Amniotic stem cell (primary cell): ENCODE measurements around the gene RPS6KC1.
"Not testable (repeated sequence)": the region's sequence is repeated elsewhere in the genome, so short reads cannot be mapped to it uniquely, and the experiment has no call there.

ENCODE experiments used
- DNase-seq: peaks from one replicate; lab custom pipeline; 2025; lab: John Stamatoyannopoulos, UW

RPS6KC1 gene

GRCh38 chr1:213286235-213286634 is 235.2 kb downstream of the RPS6KC1 start:
- DNase-seq: no peak

GRCh38 chr1:213287987-213288386 is 236.9 kb downstream of the RPS6KC1 start:
- no peak for DNase-seq

DNA sequence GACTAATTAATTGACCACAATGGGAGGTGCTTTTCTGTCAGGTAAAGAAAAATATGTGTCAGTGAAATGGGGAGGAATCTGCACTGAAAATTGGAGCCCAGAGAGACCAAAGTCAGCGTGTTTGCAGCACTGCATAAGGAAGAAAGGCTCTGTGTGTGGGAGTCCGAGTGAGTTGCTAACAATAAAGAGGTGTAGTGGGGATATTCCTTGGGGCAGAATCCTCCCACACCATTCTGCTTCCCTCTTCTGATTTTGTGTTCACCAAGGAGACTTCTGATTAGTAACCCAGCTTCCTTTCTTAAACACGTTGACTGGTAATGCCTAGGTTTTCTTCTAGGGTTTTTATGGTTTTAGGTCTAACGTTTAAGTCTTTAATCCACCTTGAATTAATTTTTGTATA is 240.5 kb downstream of the RPS6KC1 start:
- DNase-seq: no peak

DNA sequence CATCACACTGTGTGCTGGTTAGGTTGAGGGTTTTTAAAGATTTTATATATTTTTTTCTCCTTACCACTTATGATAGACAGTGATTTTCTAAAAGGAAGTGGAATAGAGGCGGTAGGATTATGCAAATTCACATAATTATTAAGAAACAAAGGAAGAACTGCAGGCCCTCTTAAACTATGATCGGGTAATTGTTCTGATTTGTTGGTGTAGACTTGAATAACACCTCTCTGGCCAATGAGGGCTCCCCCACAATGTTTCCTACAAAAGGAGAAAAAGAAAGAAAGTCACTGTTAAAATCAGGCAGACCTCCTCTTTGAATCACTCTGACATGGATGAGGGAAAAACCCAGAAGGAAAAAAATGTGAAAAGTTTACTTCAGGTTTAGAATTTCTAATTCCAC is 241.6 kb downstream of the RPS6KC1 start:
- no peak for DNase-seq

GRCh38 chr1:213295860-213296259 is 244.8 kb downstream of the RPS6KC1 start:
- DNase-seq: no peak

DNA sequence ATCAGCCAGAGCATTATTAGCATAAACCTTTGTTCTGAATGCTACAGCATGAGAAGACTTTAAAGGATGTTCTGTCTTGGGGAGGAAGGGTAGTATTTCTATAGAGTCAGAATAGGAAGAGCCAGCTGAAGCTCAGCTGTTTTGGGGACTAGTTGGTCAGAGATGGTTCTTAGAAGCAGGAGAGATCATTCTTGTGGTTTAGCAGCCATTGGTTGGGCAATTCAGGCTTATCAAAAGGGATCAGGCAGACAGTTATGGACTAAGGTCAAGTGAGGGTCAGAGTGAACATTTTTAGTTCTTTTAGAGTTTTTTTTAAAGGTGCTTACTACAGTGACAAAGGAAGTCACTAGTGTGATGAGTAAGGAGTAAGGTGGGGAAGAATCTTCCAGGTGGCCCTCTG is 245.5 kb downstream of the RPS6KC1 start:
- no peak for DNase-seq

GRCh38 chr1:213297021-213297420 is 246.0 kb downstream of the RPS6KC1 start:
- no peak for DNase-seq

- no peak for DNase-seq
These were observed 249.4 kb downstream of the RPS6KC1 start for GRCh38 chr1:213300433-213300832.

GRCh38 chr1:213301524-213301923 is 250.5 kb downstream of the RPS6KC1 start:
- DNase-seq: not testable (repeated sequence)

DNA sequence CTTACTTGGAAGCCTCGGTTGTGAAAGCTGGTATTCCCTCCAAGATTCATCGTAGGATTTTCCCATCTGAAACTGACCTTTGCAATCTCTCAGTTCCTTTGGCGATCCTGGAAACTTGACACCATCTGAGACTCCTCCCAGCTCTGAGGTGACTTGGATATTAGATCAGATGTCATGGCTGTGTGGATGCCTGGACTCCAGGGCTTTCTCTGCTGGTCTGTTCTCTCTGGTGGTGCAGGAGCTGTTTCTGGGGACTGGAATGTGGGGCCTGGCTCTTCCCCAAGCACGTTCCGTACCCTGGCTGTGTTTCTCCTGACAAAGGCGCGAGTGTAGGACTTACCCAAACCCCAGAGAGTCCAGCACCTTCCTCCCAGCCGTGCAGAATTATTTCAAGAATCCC is 252.2 kb downstream of the RPS6KC1 start:
- no peak for DNase-seq

DNA sequence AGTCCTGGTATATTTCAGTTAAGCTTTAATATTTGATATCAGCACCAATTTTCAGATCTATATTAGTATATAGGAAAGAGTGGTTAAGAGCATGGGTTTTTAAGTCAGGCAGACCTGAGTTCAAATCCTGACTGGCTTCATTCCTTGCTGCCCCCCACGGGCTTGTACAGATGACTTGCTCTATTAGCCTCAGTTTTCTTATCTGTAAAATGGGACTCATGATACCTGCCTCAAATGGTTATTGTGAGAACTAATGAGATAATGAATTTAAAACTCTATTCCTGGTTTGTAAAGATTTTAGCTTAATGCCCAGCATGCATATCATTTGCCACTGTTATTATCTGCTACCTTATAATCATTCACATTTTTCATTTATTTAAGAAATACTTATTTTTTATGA is 264.5 kb downstream of the RPS6KC1 start:
- DNase-seq: no peak

DNA sequence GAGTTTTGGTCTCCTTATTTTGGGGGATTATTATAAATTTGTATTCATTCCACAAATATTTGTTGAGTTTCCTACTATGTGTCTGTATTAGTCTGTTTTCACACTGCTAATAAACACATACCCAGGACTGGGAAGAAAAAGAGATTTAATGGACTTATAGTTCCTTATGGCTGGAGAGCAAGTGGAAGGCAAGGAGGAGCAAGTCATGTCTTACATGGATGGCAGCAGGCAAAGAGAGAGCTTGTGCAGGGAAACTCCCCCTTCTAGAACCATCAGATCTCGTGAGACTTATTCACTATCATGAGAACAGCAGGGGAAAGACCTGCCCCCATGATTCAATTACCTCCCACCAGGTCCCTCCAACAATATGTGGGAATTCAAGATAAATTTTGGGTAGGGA is 267.4 kb downstream of the RPS6KC1 start:
- DNase-seq: not testable (repeated sequence)

GRCh38 chr1:213320191-213320870 is 269.3 kb downstream of the RPS6KC1 start:
- no peak for DNase-seq
